Activated CD4-positive, alpha-beta memory T cell treated with anti-CD3 and anti-CD28 coated beads, Interleukin-2, amount 10 ng/mL, durations not matched to agents 7 days and 5 days (primary cell): ENCODE results near the gene APOBEC3H. TPM values are rescaled to one million over a fixed set of nuclear protein-coding genes. Genes with fewer than 3 reads are reported as not detected.

Experiments
- CTCF ChIA-PET: fragments of 350-600 bp; sonication (Branson Sonifier 250); formaldehyde crosslinking; loops from one replicate; lab custom pipeline; 2021; ENCODE audit warnings: antibody characterized with exemption, inconsistent platforms; lab: Charles Lee
- POLR2A ChIA-PET: fragments of 350-600 bp; sonication (Branson Sonifier 250); formaldehyde crosslinking; loops from one replicate; lab custom pipeline; 2021; ENCODE audit warnings: antibody characterized with exemption; lab: Charles Lee
- DNase-seq: peaks from one replicate; pipeline ENCODE4 v3.0.0-alpha.2; 2020
- H3K27ac Mint-ChIP-seq: one replicate; pipeline ENCODE4 v1.8.0; 2021; ENCODE audit warnings: mild to moderate bottlenecking, mixed read lengths
- H3K27me3 Mint-ChIP-seq: one replicate; pipeline ENCODE4 v1.8.0; 2021; ENCODE audit warnings: mixed read lengths
- H3K36me3 Mint-ChIP-seq: one replicate; pipeline ENCODE4 v1.8.0; 2021; ENCODE audit warnings: low read depth, mixed read lengths
- H3K4me1 Mint-ChIP-seq: one replicate; pipeline ENCODE4 v1.8.0; 2021; ENCODE audit warnings: mixed read lengths
- H3K4me3 Mint-ChIP-seq: one replicate; pipeline ENCODE4 v1.8.0; 2021; ENCODE audit warnings: mild to moderate bottlenecking, mixed read lengths
- H3K9me3 Mint-ChIP-seq: one replicate; pipeline ENCODE4 v1.8.0; 2021; ENCODE audit warnings: mixed read lengths
- total RNA-seq, 2 experiments: library from RNA; stranded (reverse); gene quantifications; one replicate each; pipeline ENCODE4 v1.2.3, GENCODE V29; 2021

Gene APOBEC3H
- total RNA-seq, 2 experiments from 2014 or later: 126 to 128 TPM

DNA sequence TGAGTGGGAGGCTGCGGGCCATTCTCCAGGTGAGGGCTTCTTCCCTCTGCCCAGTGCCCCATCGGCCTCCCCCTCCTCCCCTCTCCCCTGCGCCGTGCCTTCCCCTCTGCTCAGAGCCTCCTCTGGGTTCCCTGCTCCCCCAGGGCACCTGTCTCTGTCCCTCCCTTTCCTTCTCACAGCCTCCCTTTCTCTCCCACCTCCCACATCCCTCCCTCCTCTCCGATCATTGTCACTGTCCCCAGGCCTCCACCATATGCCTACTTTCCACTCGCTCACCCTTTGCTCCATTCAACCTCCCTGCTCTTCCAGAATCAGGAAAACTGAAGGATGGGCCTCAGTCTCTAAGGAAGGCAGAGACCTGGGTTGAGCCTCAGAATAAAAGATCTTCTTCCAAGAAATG, 9.9 kb upstream of the APOBEC3H start:
- H3K36me3 Mint-ChIP-seq: peaks cover 68% of the 10 kb centered on the region
- no peak for DNase-seq
- H3K4me3 Mint-ChIP-seq: no peak overlapping the region
- peak overlapping the region; percentile 75 for H3K27ac Mint-ChIP-seq
- H3K9me3 Mint-ChIP-seq: no peaks in the 10 kb centered on the region
- ChIA-PET POLR2A (interaction anchor here (5.3 kb wide), 1 partner anchor 12 kb away, joined by 48 read pairs; the partner anchor contains the start of gene APOBEC3H), CTCF (no interaction called here)
- H3K27me3 Mint-ChIP-seq: no peaks in the 10 kb centered on the region
- peaks cover 89% of the 10 kb centered on the region for H3K4me1 Mint-ChIP-seq

DNA sequence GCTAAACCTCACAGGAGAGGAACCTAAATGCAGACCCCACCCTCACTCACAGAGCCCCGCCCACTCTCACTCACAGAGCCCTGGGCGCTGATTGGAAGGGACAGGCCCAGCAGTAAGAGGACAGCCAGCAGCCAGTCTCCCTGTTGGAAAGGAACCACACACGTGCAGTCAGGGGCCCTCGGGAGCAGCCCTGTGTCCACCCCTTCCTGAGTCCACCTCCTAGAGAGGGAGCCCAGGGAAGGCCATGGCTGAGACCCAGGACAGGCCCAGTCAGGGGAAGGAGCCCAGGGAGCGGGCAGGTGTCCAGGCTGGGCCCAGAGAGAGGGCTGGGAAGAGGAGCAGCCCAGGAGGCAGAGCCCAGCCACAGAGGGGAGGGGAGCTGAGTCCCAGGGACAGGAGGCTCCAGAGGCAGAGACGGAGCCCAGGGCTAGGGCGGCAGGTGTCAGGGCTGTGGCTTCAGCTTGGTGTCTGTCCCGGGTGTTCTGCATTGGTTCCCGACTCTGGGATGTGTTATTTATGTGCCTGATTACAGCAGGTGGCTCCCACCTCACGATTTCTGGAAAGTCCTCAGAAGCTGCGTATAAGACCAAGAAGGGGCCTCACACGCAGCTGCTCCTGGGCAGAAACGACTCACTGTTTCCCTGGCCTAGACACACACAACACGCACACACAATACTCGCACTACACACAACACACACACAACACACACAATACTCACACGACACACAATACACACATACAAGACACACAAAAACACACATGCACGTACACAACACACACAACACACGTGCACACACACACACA, 9.0 kb upstream of the APOBEC3H start:
- DNase-seq: no peak
- peaks cover 68% of the 10 kb centered on the region for H3K36me3 Mint-ChIP-seq
- no peaks in the 10 kb centered on the region for H3K9me3 Mint-ChIP-seq
- H3K27me3 Mint-ChIP-seq: no peaks in the 10 kb centered on the region
- H3K4me3 Mint-ChIP-seq: no peak overlapping the region
- CTCF ChIA-PET: interaction anchor here (0.6 kb wide), 1 partner anchor 321 kb away, joined by 3 read pairs; no protein-coding TSS in a partner anchor
- POLR2A ChIA-PET: interaction anchor here (1.0 to 5.3 kb wide), 4 partner anchors 9 to 432 kb away, joined by 3 to 48 read pairs (median 25); partner anchors contain the start of genes APOBEC3G, APOBEC3H and ATF4
- peak overlapping the region; percentile 96 for H3K27ac Mint-ChIP-seq
- H3K4me1 Mint-ChIP-seq: peaks cover 89% of the 10 kb centered on the region

DNA sequence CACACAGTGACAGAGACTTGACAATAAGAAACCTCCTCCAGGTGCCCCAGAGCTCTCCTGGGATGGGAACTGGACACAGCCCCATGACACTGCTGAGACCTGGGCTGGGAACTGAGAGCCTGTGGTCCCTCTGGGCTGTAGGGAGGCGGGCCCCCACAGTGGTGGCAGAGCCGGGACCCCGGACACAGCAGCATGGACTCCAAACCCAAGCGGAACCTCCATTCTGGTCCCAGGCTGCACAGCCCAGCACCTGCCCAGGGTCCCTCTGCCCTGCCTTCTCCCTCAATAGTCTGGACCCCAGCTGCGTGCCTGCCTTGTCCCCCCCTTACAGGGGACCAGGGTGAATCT, 8.4 kb upstream of the APOBEC3H start:
- H3K36me3 Mint-ChIP-seq: peaks cover 63% of the 10 kb centered on the region
- no peak for DNase-seq
- CTCF ChIA-PET: no interaction called here
- H3K4me3 Mint-ChIP-seq: no peak overlapping the region
- H3K9me3 Mint-ChIP-seq: no peaks in the 10 kb centered on the region
- H3K4me1 Mint-ChIP-seq: peaks cover 89% of the 10 kb centered on the region
- POLR2A ChIA-PET: interaction anchor here (1.0 to 5.3 kb wide), 4 partner anchors 9 to 431 kb away, joined by 3 to 48 read pairs (median 25); partner anchors contain the start of genes APOBEC3G, APOBEC3H and ATF4
- peak overlapping the region; percentile 96 for H3K27ac Mint-ChIP-seq
- H3K27me3 Mint-ChIP-seq: no peaks in the 10 kb centered on the region

DNA sequence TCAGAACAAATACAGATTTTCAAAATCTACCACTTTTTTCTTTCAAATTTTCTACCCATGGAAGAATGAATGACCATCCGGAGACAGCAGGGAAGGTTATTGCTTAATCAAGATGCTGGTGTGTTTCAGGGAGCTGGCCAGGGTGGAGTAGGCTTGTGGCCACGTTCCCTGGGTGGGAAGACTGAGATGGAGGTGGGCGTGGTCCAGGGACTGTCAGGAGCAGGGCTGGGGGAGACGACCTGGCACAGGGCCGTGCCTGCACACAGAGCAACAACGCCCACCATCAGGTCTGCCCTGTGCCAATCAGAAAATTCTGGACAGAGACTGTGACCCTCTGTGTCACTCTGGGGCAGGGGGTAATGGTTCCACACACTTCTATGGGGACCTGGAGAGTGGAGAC, 7.1 kb upstream of the APOBEC3H start:
- H3K27me3 Mint-ChIP-seq: no peaks in the 10 kb centered on the region
- no peak for DNase-seq
- no peaks in the 10 kb centered on the region for H3K9me3 Mint-ChIP-seq
- H3K27ac Mint-ChIP-seq: peak overlapping the region; percentile 96
- peaks cover 56% of the 10 kb centered on the region for H3K36me3 Mint-ChIP-seq
- peak overlapping the region; percentile 73 for H3K4me3 Mint-ChIP-seq
- ChIA-PET CTCF (interaction anchor here (0.9 kb wide), 1 partner anchor 28 kb away, joined by 4 read pairs; no protein-coding TSS in a partner anchor), POLR2A (interaction anchor here (0.8 to 5.3 kb wide), 7 partner anchors 9 to 334 kb away, joined by 3 to 48 read pairs (median 5); partner anchors contain the start of genes APOBEC3G, APOBEC3H and SUN2)
- H3K4me1 Mint-ChIP-seq: peaks cover 99% of the 10 kb centered on the region

DNA sequence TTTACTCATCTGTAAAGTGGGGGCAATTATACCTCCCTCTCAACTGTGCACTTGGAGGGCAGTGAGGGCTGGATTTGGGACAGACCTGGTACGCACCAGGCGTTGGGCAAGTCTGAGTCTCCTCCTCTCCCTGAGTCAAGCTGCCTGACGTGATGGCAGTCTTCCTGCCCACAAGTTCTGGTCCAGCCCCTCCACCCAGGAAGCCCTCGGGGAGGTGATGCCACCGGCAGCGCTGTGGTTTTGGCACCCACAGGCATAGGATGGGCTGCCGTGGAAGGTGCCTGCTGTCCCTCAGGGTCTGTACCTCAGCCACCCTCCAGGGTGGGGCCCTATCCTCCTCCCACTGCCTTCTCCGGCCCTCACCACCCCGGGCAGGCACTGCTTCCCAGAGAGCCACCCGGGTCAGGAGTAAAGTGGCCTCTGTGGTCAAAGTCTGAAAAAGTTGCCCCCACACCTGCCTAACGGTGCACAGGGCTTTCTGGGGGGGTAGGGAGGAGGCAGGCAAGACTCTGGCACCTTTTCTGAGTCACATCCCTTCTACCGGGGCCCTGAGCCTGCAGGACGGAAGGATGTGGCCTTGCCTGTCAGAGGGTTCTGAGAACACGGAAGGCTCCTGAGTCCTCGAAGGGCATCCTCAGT, 6.5 kb upstream of the APOBEC3H start:
- no peaks in the 10 kb centered on the region for H3K27me3 Mint-ChIP-seq
- ChIA-PET CTCF (interaction anchor here (0.9 kb wide), 1 partner anchor 28 kb away, joined by 4 read pairs; no protein-coding TSS in a partner anchor), POLR2A (interaction anchor here (0.9 to 5.3 kb wide), 10 partner anchors 8 to 335 kb away, joined by 3 to 48 read pairs (median 4); partner anchors contain the start of genes APOBEC3B, APOBEC3G, APOBEC3H and RPL3)
- H3K4me1 Mint-ChIP-seq: peaks cover 100% of the 10 kb centered on the region
- DNase-seq: peak; percentile 96
- H3K4me3 Mint-ChIP-seq: peak overlapping the region; percentile 73
- no peaks in the 10 kb centered on the region for H3K9me3 Mint-ChIP-seq
- peak overlapping the region; percentile 96 for H3K27ac Mint-ChIP-seq
- peaks cover 52% of the 10 kb centered on the region for H3K36me3 Mint-ChIP-seq

DNA sequence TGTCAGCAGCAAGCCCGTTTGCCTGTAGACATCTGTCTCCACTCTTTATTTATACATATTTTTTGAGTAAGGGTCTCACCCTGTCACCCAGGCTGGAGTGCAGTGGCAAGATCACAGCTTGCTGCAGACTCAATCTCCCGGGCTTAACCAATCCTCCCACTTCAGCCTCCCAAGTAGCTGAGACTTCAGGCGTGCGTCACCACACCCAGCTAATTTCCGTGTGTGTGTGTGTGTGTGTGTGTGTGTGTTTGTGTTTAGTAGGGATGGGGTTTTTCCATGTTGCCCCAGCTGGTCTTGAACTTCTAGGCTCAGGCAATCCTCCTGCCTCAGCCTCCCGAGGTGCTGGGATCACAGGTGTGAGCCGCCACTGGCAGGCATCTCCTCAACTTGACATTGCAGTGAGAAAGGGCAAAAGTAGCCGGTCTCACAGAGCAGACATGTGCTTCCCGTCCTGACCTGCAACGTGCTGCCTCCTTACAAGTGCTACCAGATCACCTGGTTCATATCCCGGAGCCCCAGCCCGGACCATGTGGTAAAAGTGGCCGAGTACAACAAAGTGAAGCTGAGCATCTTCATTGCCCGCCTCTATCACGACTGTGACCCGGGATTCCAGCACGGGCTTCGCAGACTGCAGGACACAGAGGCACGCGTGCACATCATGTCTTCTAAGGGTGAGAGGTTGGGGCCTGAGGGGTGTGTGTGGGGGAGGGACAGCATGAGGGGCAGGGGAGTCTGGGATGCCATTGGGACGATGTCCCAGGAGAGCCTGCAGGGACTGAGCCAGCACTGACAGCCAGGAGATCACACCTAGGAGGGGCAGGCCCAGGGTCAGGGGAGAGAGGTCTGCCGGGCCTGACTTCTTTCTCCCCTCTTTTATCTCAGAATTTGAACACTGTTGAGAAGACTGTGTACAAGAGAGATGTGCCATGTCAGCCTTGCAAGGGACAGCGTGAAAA, 5.6 kb upstream of the APOBEC3H start:
- CTCF ChIA-PET: interaction anchor here (1.6 kb wide), 1 partner anchor 221 kb away, joined by 4 read pairs; no protein-coding TSS in a partner anchor
- POLR2A ChIA-PET: interaction anchor here (1.0 to 5.3 kb wide), 10 partner anchors 8 to 335 kb away, joined by 3 to 48 read pairs (median 5); partner anchors contain the start of genes APOBEC3B, APOBEC3G, APOBEC3H and RPL3
- no peak for DNase-seq
- H3K36me3 Mint-ChIP-seq: peaks cover 45% of the 10 kb centered on the region
- peak overlapping the region; percentile 96 for H3K27ac Mint-ChIP-seq
- H3K9me3 Mint-ChIP-seq: no peaks in the 10 kb centered on the region
- H3K4me3 Mint-ChIP-seq: peak overlapping the region; percentile 73
- peaks cover 100% of the 10 kb centered on the region for H3K4me1 Mint-ChIP-seq
- H3K27me3 Mint-ChIP-seq: no peaks in the 10 kb centered on the region

DNA sequence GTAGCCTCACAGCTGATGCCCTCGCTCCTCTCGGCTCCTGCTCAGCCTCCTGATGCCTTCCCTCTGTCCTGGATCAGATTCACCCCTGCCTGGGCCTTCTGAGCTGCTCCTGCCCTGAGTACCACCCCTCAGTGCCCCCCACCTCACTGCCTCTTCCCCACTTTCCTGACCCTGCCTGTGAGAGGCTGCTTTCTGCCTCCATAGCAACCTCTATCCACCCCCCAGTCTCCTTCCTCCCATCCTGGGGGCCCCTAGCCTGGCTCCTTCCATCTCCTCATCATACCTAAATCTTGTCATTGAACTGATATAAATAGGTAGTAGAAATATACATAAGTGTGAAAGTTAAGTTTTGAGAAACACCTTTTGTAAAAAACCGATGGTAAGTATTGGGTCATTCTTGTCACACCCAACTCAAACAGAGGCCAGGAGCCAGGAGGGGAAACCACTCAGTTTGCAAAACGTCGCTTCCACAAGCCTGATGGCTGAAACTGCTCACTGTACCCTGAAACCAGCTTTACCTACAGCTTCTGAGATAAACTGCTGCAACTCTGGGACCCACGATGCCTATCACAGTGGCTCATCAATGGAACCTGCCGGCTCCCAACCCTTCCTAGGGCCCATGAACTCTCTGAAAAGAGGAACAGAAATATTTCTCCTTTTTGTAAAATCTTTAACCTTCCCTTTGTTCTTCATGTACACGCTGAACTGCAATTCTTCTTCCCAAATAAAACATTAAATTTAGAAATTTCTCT, 4.8 kb upstream of the APOBEC3H start:
- peak; percentile 53 for DNase-seq
- H3K4me3 Mint-ChIP-seq: peak overlapping the region; percentile 73
- H3K27me3 Mint-ChIP-seq: no peaks in the 10 kb centered on the region
- CTCF ChIA-PET: interaction anchor here (1.6 kb wide), 1 partner anchor 222 kb away, joined by 4 read pairs; no protein-coding TSS in a partner anchor
- peaks cover 38% of the 10 kb centered on the region for H3K36me3 Mint-ChIP-seq
- peaks cover 99% of the 10 kb centered on the region for H3K4me1 Mint-ChIP-seq
- peak overlapping the region; percentile 96 for H3K27ac Mint-ChIP-seq
- H3K9me3 Mint-ChIP-seq: no peaks in the 10 kb centered on the region
- POLR2A ChIA-PET: interaction anchor here (1.4 to 5.3 kb wide), 6 partner anchors 7 to 225 kb away, joined by 3 to 48 read pairs (median 5); partner anchors contain the start of genes APOBEC3B and APOBEC3H

DNA sequence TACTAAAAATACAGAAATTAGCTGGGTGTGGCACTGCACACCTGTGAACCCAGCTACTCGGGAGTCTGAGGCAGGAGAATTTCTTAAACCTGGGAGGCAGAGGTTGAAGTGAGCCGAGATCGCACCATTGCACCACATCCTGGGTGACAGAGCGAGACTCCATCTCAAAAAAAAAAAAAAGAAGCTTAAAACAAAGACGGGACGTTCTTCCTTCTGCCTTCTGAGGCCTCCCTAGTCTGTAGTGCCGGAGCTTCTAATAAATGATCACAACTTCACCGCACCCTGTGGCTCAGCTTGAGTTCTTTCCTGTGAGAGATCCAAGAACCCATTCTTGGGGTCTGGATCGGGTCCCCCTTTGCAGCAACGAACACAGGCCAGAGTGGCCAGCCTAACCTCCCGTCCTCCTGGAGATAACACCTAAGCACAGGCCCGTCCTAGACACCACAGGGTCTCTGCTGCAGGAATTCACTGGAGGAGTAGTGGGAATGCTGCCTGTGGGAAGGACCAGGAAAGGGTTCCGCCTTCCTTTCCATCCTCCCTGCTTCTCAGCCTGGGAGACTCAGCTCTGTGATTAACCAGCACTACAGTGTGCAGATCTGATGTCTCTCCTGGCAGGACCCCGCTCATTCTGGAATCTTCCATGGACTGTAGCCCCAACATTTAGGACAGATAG, 2.2 kb upstream of the APOBEC3H start:
- Mint-ChIP-seq H3K27ac (peak overlapping the region; percentile 96), H3K4me3 (peak overlapping the region; percentile 35), H3K36me3 (peaks cover 46% of the 10 kb centered on the region), H3K27me3 (no peaks in the 10 kb centered on the region), H3K9me3 (no peaks in the 10 kb centered on the region), H3K4me1 (peaks cover 99% of the 10 kb centered on the region)
- POLR2A ChIA-PET: interaction anchor here (0.7 to 2.3 kb wide), 14 partner anchors 10 to 225 kb away, joined by 3 to 7 read pairs (median 4); partner anchors contain the start of genes APOBEC3D, APOBEC3G and RPL3
- peak; percentile 56 for DNase-seq
- CTCF ChIA-PET: interaction anchor here (0.7 to 1.7 kb wide), 3 partner anchors 23 to 91 kb away, joined by 3 to 10 read pairs (median 4); no protein-coding TSS in a partner anchor

DNA sequence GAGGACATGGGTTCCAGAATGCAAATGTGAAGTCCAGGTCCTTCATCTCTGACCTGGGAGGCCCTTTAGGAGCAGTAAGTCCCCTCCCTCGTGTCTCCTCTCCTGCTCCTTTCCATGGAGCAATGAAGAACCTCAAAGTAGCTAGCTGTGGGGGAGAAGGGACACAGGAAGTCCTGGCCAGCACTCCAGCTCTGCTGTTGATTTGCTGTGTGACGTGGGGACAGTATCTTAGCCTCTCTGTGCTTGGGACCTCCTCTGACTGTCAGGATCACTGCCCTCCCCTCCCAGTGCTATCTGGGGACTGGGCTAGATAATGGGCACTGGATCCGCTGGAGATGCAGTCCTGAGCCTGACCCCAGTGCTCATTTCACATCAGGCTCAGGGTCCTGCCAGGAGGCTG, 1.1 kb upstream of the APOBEC3H start:
- CTCF ChIA-PET: interaction anchor here (0.9 kb wide), 1 partner anchor 92 kb away, joined by 3 read pairs; no protein-coding TSS in a partner anchor
- H3K27ac Mint-ChIP-seq: peak overlapping the region; percentile 96
- H3K9me3 Mint-ChIP-seq: no peaks in the 10 kb centered on the region
- peaks cover 46% of the 10 kb centered on the region for H3K36me3 Mint-ChIP-seq
- peaks cover 97% of the 10 kb centered on the region for H3K4me1 Mint-ChIP-seq
- H3K4me3 Mint-ChIP-seq: peak overlapping the region; percentile 43
- DNase-seq: no peak
- POLR2A ChIA-PET: interaction anchor here (1.5 to 2.3 kb wide), 2 partner anchors 18 to 223 kb away, joined by 3 to 7 read pairs; partner anchors contain the start of genes APOBEC3G and RPL3
- no peaks in the 10 kb centered on the region for H3K27me3 Mint-ChIP-seq

DNA sequence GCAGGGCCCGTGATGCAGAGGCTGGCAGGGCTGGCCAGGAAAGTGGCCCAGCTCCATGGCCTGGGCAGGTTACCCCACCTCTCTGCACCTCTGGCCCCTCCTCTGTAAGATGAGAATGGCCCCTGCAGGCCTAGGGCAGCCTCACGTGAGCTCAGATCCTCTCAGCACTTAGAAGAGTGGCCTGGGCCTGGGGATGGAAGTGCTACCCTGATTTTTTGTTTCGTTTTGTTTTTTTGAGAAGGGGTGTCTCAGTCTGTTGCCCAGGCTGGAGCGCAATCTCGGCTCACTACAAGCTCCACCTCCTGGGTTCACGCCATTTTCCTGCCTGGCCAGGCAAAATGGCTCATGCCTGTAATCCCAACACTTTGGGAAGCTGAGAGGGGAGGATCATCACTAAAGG, 982 bp downstream of the APOBEC3H start:
- POLR2A ChIA-PET: interaction anchor here (0.9 to 4.7 kb wide), 10 partner anchors 8 to 392 kb away, joined by 3 to 48 read pairs (median 4); partner anchors contain the start of genes APOBEC3C, CBX6 and GTPBP1
- CTCF ChIA-PET: interaction anchor here (0.7 to 2.9 kb wide), 5 partner anchors 12 to 228 kb away, joined by 3 to 12 read pairs (median 4); no protein-coding TSS in a partner anchor
- Mint-ChIP-seq H3K27ac (peak overlapping the region; percentile 97), H3K27me3 (no peaks in the 10 kb centered on the region), H3K9me3 (no peaks in the 10 kb centered on the region), H3K4me1 (peaks cover 82% of the 10 kb centered on the region), H3K36me3 (peaks cover 35% of the 10 kb centered on the region), H3K4me3 (peak overlapping the region; percentile 94)
- DNase-seq: peak; percentile 38
